Ishikawa (cell line): ENCODE measurements around the gene FIBCD1.

Experiments
- CEBPB ChIP-seq: IDR thresholded peaks from 2 replicates; pipeline ENCODE4 v1.6.1; 2012
- CREB1 ChIP-seq: IDR thresholded peaks from 2 replicates; pipeline ENCODE4 v1.6.1; 2012; ENCODE audit warnings: low read depth
- EGR1 ChIP-seq: IDR thresholded peaks from 2 replicates; pipeline ENCODE4 v1.6.1; 2012
- EP300 ChIP-seq: IDR thresholded peaks from 2 replicates; pipeline ENCODE4 v1.6.1; 2012; ENCODE audit warnings: borderline replicate concordance
- FOXM1 ChIP-seq: IDR thresholded peaks from 2 replicates; pipeline ENCODE4 v1.6.1; 2012; ENCODE audit warnings: low read depth, borderline replicate concordance
- MAX ChIP-seq: IDR thresholded peaks from 2 replicates; pipeline ENCODE4 v1.6.1; 2012
- NFIC ChIP-seq: IDR thresholded peaks from 2 replicates; pipeline ENCODE4 v1.6.1; 2012
- RAD21 ChIP-seq: IDR thresholded peaks from 2 replicates; pipeline ENCODE4 v1.6.1; 2012; ENCODE audit warnings: low read depth
- REST ChIP-seq: IDR thresholded peaks from 2 replicates; pipeline ENCODE4 v1.6.1; 2012; ENCODE audit warnings: low read depth, mild to moderate bottlenecking
- TAF1 ChIP-seq: IDR thresholded peaks from 2 replicates; pipeline ENCODE4 v1.6.1; 2012; ENCODE audit warnings: low read depth, mild to moderate bottlenecking
- TCF12 ChIP-seq: IDR thresholded peaks from 2 replicates; pipeline ENCODE4 v1.6.1; 2012; ENCODE audit warnings: low read depth
- TEAD4 ChIP-seq: IDR thresholded peaks from 2 replicates; pipeline ENCODE4 v1.6.1; 2012
- USF1 ChIP-seq: IDR thresholded peaks from 2 replicates; pipeline ENCODE4 v1.6.1; 2012
- YY1 ChIP-seq: IDR thresholded peaks from 2 replicates; pipeline ENCODE4 v1.6.1; 2012; ENCODE audit warnings: low read depth
- ZBTB7A ChIP-seq: IDR thresholded peaks from 2 replicates; pipeline ENCODE4 v1.6.1; 2012; ENCODE audit warnings: low read depth

The FIBCD1 gene

GRCh38 chr9:130973686-130974281 is 34.7 kb upstream of the FIBCD1 start:
- TF ChIP-seq NFIC (no peak), TAF1 (no peak), ZBTB7A (no peak), MAX (no peak), YY1 (no peak), CEBPB (no peak), TEAD4 (no peak), FOXM1 (no peak), EP300 (no peak), USF1 (no peak), TCF12 (no peak)

GRCh38 chr9:130972957-130973685 is 34.1 kb upstream of the FIBCD1 start:
- TF ChIP-seq EGR1 = no peak
- TF ChIP-seq CREB1 = no peak
- no peak for TF ChIP-seq TEAD4
- no peak for TF ChIP-seq ZBTB7A
- no peak for TF ChIP-seq EP300
- TF ChIP-seq FOXM1 = no peak
- TF ChIP-seq REST = no peak
- TF ChIP-seq YY1 = no peak
- TF ChIP-seq TCF12 = no peak
- TF ChIP-seq TAF1 = no peak
- no peak for TF ChIP-seq USF1
- TF ChIP-seq RAD21 = no peak
- TF ChIP-seq CEBPB = no peak
- TF ChIP-seq MAX = no peak
- no peak for TF ChIP-seq NFIC

- TF ChIP-seq ZBTB7A (no peak), MAX (no peak), REST (no peak), CEBPB (no peak), CREB1 (no peak), YY1 (no peak), RAD21 (no peak), FOXM1 (no peak), NFIC (no peak), TEAD4 (no peak), TAF1 (no peak), EP300 (no peak), EGR1 (no peak), TCF12 (no peak), USF1 (no peak)
These were observed 33.4 kb upstream of the FIBCD1 start for GRCh38 chr9:130972277-130972956.

- no peak for TF ChIP-seq TAF1
- TF ChIP-seq FOXM1 = no peak
- no peak for TF ChIP-seq REST
- no peak for TF ChIP-seq CEBPB
- no peak for TF ChIP-seq TEAD4
- no peak for TF ChIP-seq NFIC
- TF ChIP-seq EGR1 = no peak
- TF ChIP-seq MAX = no peak
- TF ChIP-seq CREB1 = no peak
- no peak for TF ChIP-seq RAD21
- TF ChIP-seq USF1 = no peak
These were observed 32.3 kb upstream of the FIBCD1 start for GRCh38 chr9:130971294-130971849.
